CD4-positive, CD25-positive, alpha-beta regulatory T cell (primary cell): ENCODE measurements around the gene RNF168. TPM values are rescaled to one million over a fixed set of nuclear protein-coding genes. Genes with fewer than 3 reads are reported as not detected.
"Not testable (repeated sequence)": the region's sequence is repeated elsewhere in the genome, so short reads cannot be mapped to it uniquely, and the experiment has no call there.

ENCODE experiments used
- ATAC-seq, 2 donors: fragments of 150-1000 bp; cut with Tn5 transposase; one replicate each; pipeline ENCODE4 v1.10.0; 2021; ENCODE audit warnings: low read depth in 2 of 2, moderate number of reproducible peaks in 2 of 2, moderate library complexity in 1 of 2
- DNase-seq, 3 donors: peaks; one replicate each; pipeline versions ENCODE4 v3.0.0 to v3.0.0-alpha.2; 2012 to 2022; ENCODE audit warnings: mixed read lengths in 1 of 3
- H3K27ac ChIP-seq: one replicate; pipeline ENCODE4 v1.7.0; 2013; ENCODE audit warnings: mild to moderate bottlenecking, low read length; ENCODE audit not compliant: insufficient read depth, poor library complexity, severe bottlenecking
- H3K27me3 ChIP-seq: one replicate; pipeline ENCODE4 v1.7.0; 2013; ENCODE audit warnings: low read length; ENCODE audit not compliant: control insufficient read depth, insufficient read depth
- H3K36me3 ChIP-seq: one replicate; pipeline ENCODE4 v1.7.0; 2013; ENCODE audit warnings: mild to moderate bottlenecking, low read length, moderate library complexity; ENCODE audit not compliant: control insufficient read depth, insufficient read depth
- H3K4me1 ChIP-seq: 2 replicates; pipeline ENCODE4 v1.7.0; 2013; ENCODE audit warnings: mild to moderate bottlenecking, low read length; ENCODE audit not compliant: insufficient read depth, control insufficient read depth, poor library complexity, severe bottlenecking
- H3K4me3 ChIP-seq: one replicate; pipeline ENCODE4 v1.7.0; 2013; ENCODE audit warnings: low read depth, mild to moderate bottlenecking, low read length, moderate library complexity
- H3K9me3 ChIP-seq, 2 experiments: 1 replicate in 1 of 2; 2 replicates in 1 of 2; pipeline ENCODE4 v1.7.0; 2013; ENCODE audit warnings: low read length in 2 of 2, mild to moderate bottlenecking in 1 of 2, moderate library complexity in 1 of 2; ENCODE audit not compliant: control insufficient read depth in 2 of 2
- H3K27ac Mint-ChIP-seq, 3 donors: one replicate each; pipeline ENCODE4 v1.8.0; 2020 to 2022; ENCODE audit warnings: mild to moderate bottlenecking in 3 of 3, mixed read lengths in 3 of 3, moderate library complexity in 2 of 3
- H3K27me3 Mint-ChIP-seq: one replicate; pipeline ENCODE4 v1.8.0; 2022; ENCODE audit warnings: mild to moderate bottlenecking, mixed read lengths
- H3K36me3 Mint-ChIP-seq: one replicate; pipeline ENCODE4 v1.8.0; 2020; ENCODE audit warnings: mixed read lengths
- H3K4me1 Mint-ChIP-seq, 4 donors: one replicate each; pipeline ENCODE4 v1.8.0; 2020 to 2022; ENCODE audit warnings: mixed read lengths in 4 of 4, mild to moderate bottlenecking in 1 of 4
- H3K4me3 Mint-ChIP-seq, 4 donors: one replicate each; pipeline ENCODE4 v1.8.0; 2020 to 2022; ENCODE audit warnings: mild to moderate bottlenecking in 4 of 4, mixed read lengths in 4 of 4, moderate library complexity in 3 of 4
- H3K9me3 Mint-ChIP-seq, 7 donors: one replicate each; pipeline ENCODE4 v1.8.0; 2020 to 2022; ENCODE audit warnings: mixed read lengths in 7 of 7, mild to moderate bottlenecking in 3 of 7, moderate library complexity in 2 of 7
- polyA plus RNA-seq, 4 donors: library from polyadenylated mRNA; unstranded; fragments of 300-500 nt; fragmentation: Illumina TruSeq; gene quantifications; one replicate each; pipeline ENCODE4 v1.2.3, GENCODE V29; 2021
- total RNA-seq: library from RNA; stranded (reverse); gene quantifications from one replicate; pipeline ENCODE4 v1.2.3, GENCODE V29; 2022

RNF168 gene
- total and polyA plus RNA-seq, 5 donors from 2014 or later, result 8.3 to 29.5 (median 8.9) TPM

GRCh38 chr3:196463478-196463756 lies 40.2 kb downstream of the RNF168 start:
- DNase-seq, result no peak
- H3K36me3 ChIP-seq, result no peaks in the 10 kb centered on the region
- ATAC-seq, result no peak
- Mint-ChIP-seq H3K4me3 (no peak overlapping the region), H3K4me1 (peaks cover 0 to 3% (median 3%) of the 10 kb centered on the region in 4 donors), H3K27ac (no peak overlapping the region), H3K9me3 (peaks cover 0 to 4% (median 1%) of the 10 kb centered on the region in 7 donors), H3K27me3 (no peaks in the 10 kb centered on the region), H3K36me3 (peaks cover 20% of the 10 kb centered on the region)
- H3K9me3 ChIP-seq, result no peaks in the 10 kb centered on the region
- no peak overlapping the region for H3K4me3 ChIP-seq
- no peak overlapping the region for H3K27ac ChIP-seq
- no peaks in the 10 kb centered on the region for H3K27me3 ChIP-seq
- H3K4me1 ChIP-seq, result no peaks in the 10 kb centered on the region

DNA sequence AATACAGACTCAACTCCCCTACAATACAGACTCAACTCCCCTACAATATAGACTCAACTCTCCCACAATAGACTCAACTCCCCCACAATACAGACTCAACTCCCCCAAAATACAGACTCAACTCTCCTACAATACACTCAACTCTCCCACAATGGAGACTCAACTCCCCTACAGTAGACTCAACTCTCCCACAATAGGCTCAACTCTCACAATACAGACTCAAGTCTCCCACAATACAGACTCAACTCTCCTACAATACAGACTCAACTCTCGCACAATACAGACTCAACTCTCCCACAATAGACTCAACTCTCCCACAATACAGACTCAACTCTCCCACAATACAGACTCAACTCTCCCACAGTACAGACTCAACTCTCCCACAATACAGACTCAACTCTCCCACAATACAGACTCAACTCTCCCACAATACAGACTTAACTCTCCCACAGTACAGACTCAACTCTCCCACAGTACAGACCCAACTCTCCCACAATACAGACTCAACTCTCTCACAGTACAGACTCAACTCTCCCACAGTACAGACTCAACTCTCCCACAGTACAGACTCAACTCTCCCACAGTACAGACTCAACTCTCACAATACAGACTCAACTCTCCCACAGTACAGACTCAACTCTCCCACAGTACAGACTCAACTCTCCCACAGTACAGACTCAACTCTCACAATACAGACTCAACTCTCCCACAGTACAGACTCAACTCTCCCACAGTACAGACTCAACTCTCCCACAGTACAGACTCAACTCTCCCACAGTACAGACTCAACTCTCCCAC lies 40.7 kb downstream of the RNF168 start:
- DNase-seq, H3K4me3 ChIP-seq, H3K9me3 ChIP-seq, H3K36me3 ChIP-seq, ATAC-seq, H3K4me1 ChIP-seq, H3K9me3 Mint-ChIP-seq, H3K27ac Mint-ChIP-seq, H3K27me3 Mint-ChIP-seq, H3K4me1 Mint-ChIP-seq, H3K27ac ChIP-seq, H3K27me3 ChIP-seq, H3K4me3 Mint-ChIP-seq: not testable (repeated sequence)
- peaks cover 19% of the 10 kb centered on the region for H3K36me3 Mint-ChIP-seq

DNA sequence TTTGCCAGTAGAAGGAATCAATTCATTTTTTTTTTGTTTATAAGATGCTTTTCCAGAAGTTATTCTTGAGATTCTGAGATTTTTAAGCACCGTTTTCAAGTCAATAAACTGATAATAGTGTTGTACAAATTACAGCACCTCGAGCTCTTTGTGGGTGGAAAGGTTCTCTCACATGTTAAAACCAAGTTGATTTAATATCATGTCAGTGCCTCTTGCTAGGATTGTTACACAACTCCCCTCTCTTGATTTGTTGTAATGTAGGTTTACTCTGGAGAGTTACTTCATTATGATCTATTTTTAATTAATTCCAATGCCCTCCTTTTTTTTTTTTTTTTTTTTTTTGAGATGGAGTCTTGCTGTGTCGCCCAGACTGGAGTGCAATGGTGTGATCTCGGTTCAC lies 45.5 kb downstream of the RNF168 start:
- no peak for DNase-seq
- Mint-ChIP-seq H3K4me1 (peaks cover 8 to 15% (median 9%) of the 10 kb centered on the region in 4 donors), H3K4me3 (peak overlapping the region in 1 of 4 donors; percentile 30), H3K27me3 (no peaks in the 10 kb centered on the region), H3K9me3 (peaks cover 0 to 4% (median 1%) of the 10 kb centered on the region in 7 donors), H3K27ac (peak overlapping the region in 2 of 3 donors; percentile 36 to 86), H3K36me3 (peaks cover 17% of the 10 kb centered on the region)
- Histone ChIP-seq H3K9me3 (no peaks in the 10 kb centered on the region), H3K36me3 (no peaks in the 10 kb centered on the region), H3K27ac (no peak overlapping the region), H3K4me1 (peaks cover 7% of the 10 kb centered on the region), H3K4me3 (no peak overlapping the region), H3K27me3 (no peaks in the 10 kb centered on the region)
- no peak for ATAC-seq

GRCh38 chr3:196457470-196457869 lies 46.1 kb downstream of the RNF168 start:
- peak overlapping the region in 2 of 3 donors; percentile 36 to 86 for H3K27ac Mint-ChIP-seq
- not testable (repeated sequence) for H3K27me3 ChIP-seq, H3K36me3 ChIP-seq, H3K27me3 Mint-ChIP-seq, H3K9me3 ChIP-seq, H3K4me1 ChIP-seq, H3K27ac ChIP-seq, H3K9me3 Mint-ChIP-seq, H3K4me3 ChIP-seq
- peaks cover 12% of the 10 kb centered on the region for H3K36me3 Mint-ChIP-seq
- ATAC-seq, result peak; percentile 42 to 45
- peaks cover 8 to 15% (median 9%) of the 10 kb centered on the region in 4 donors for H3K4me1 Mint-ChIP-seq
- peak in 2 of 3 donors; percentile 32 to 53 for DNase-seq
- H3K4me3 Mint-ChIP-seq, result peak overlapping the region in 1 of 4 donors; percentile 56

DNA sequence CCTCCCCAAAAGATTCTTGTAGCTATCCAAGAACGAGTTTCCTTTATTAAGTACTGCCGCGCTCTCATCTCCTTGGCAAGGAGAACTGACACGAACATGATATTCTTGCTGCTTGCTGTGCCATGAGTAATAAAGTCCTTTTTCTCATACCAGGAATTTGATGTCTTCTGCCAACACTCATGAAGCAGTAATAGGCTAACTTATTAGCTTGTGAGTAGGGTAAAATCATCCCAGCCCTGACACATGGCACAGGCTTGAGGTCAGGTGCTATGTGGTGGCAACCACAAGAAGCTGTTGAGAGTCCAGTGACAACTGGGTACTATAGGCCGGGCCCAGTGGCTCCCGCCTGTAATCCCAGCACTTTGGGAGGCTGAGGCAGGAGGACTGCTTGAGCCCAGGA lies 48.6 kb downstream of the RNF168 start:
- Mint-ChIP-seq H3K27ac (no peak overlapping the region), H3K36me3 (peaks cover 7% of the 10 kb centered on the region), H3K4me1 (peaks cover 4 to 15% (median 9%) of the 10 kb centered on the region in 4 donors), H3K27me3 (no peaks in the 10 kb centered on the region), H3K9me3 (peaks cover 0 to 3% (median 0%) of the 10 kb centered on the region in 7 donors), H3K4me3 (no peak overlapping the region)
- DNase-seq, result no peak
- Histone ChIP-seq H3K4me1 (peaks cover 7% of the 10 kb centered on the region), H3K9me3 (no peaks in the 10 kb centered on the region), H3K4me3 (no peak overlapping the region), H3K27ac (no peak overlapping the region), H3K36me3 (no peaks in the 10 kb centered on the region), H3K27me3 (no peaks in the 10 kb centered on the region)
- no peak for ATAC-seq

- H3K36me3 ChIP-seq, H3K4me1 ChIP-seq, H3K9me3 ChIP-seq, H3K4me3 Mint-ChIP-seq, H3K27ac Mint-ChIP-seq, H3K9me3 Mint-ChIP-seq, H3K4me1 Mint-ChIP-seq, H3K27me3 Mint-ChIP-seq, DNase-seq, H3K4me3 ChIP-seq, H3K36me3 Mint-ChIP-seq, H3K27me3 ChIP-seq, H3K27ac ChIP-seq, ATAC-seq: not testable (repeated sequence)
Observed at GRCh38 chr3:196445391-196445790, 58.2 kb downstream of the RNF168 start.

DNA sequence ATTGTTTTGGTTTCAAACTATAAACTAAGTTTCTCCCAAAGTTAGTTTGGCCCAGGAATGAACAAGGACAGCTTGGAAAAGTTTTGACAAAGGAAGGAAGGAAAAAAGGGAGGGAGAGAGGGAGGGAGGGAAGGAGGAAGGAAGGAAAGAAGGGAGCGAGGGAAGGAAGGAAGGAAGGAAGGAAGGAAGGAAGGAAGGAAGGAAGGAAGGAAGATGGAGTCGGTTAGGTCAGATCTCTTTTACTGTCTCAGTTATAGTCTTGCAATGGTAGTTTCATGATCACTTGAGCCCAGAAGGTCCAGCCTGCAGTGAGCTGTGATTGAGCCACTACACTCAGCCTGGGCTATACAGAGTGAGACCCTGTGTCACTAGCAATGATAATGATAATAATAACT lies 59.1 kb downstream of the RNF168 start:
- Histone ChIP-seq H3K4me3 (no peak overlapping the region), H3K27ac (no peak overlapping the region), H3K36me3 (no peaks in the 10 kb centered on the region), H3K4me1 (no peaks in the 10 kb centered on the region), H3K27me3 (no peaks in the 10 kb centered on the region), H3K9me3 (no peaks in the 10 kb centered on the region)
- Mint-ChIP-seq H3K4me1 (peaks cover 0 to 1% (median 0%) of the 10 kb centered on the region in 4 donors), H3K4me3 (no peak overlapping the region), H3K27ac (no peak overlapping the region), H3K36me3 (no peaks in the 10 kb centered on the region), H3K27me3 (no peaks in the 10 kb centered on the region), H3K9me3 (no peaks in the 10 kb centered on the region)
- DNase-seq (no peak), ATAC-seq (no peak)

- no peaks in the 10 kb centered on the region for H3K27me3 ChIP-seq
- no peaks in the 10 kb centered on the region for H3K36me3 Mint-ChIP-seq
- no peaks in the 10 kb centered on the region for H3K27me3 Mint-ChIP-seq
- H3K9me3 ChIP-seq, result no peaks in the 10 kb centered on the region
- no peak overlapping the region for H3K4me3 ChIP-seq
- no peak overlapping the region for H3K27ac ChIP-seq
- DNase-seq, result no peak
- H3K36me3 ChIP-seq, result no peaks in the 10 kb centered on the region
- peaks cover 0 to 1% (median 0%) of the 10 kb centered on the region in 4 donors for H3K4me1 Mint-ChIP-seq
- ATAC-seq, result no peak
- no peaks in the 10 kb centered on the region for H3K9me3 Mint-ChIP-seq
- H3K4me1 ChIP-seq, result no peaks in the 10 kb centered on the region
- H3K27ac Mint-ChIP-seq, result no peak overlapping the region
- no peak overlapping the region for H3K4me3 Mint-ChIP-seq
Observed at GRCh38 chr3:196440696-196441095, 62.9 kb downstream of the RNF168 start.
